Hepatocyte (in vitro differentiated cells): ENCODE data around the gene COG6. TPM values are rescaled to one million over a fixed set of nuclear protein-coding genes. Genes with fewer than 3 reads are reported as not detected.

Source experiments
- DNase-seq: peaks from one replicate; pipeline ENCODE4 v3.0.0-alpha.2; 2016; ENCODE audit warnings: low spot score
- H2AFZ ChIP-seq: fragments of 200-600 bp; sonication (generic); 2 replicates; pipeline ENCODE4 v1.6.0; 2016; ENCODE audit warnings: antibody characterized with exemption, mild to moderate bottlenecking
- H3K27ac ChIP-seq: fragments of 200-600 bp; sonication (generic); 2 replicates; pipeline ENCODE4 v1.5.1; 2016; ENCODE audit warnings: mild to moderate bottlenecking
- H3K27me3 ChIP-seq: fragments of 200-600 bp; sonication (generic); 2 replicates; pipeline ENCODE4 v1.6.1; 2016
- H3K36me3 ChIP-seq: fragments of 200-600 bp; sonication (generic); replicated peaks from 2 replicates; pipeline ENCODE4 v1.5.1; 2016; ENCODE audit warnings: low read depth; ENCODE audit not compliant: insufficient read depth
- H3K4me1 ChIP-seq: fragments of 200-600 bp; sonication (generic); 2 replicates; pipeline ENCODE4 v1.5.1; 2016; ENCODE audit warnings: mild to moderate bottlenecking, moderate library complexity; ENCODE audit not compliant: insufficient read depth
- H3K4me2 ChIP-seq: fragments of 200-600 bp; sonication (generic); 2 replicates; pipeline ENCODE4 v1.6.0; 2016
- H3K4me3 ChIP-seq: fragments of 200-600 bp; sonication (generic); 2 replicates; pipeline ENCODE4 v1.5.1; 2016; ENCODE audit warnings: mild to moderate bottlenecking
- H3K79me2 ChIP-seq: fragments of 200-600 bp; sonication (generic); 2 replicates; pipeline ENCODE4 v1.6.0; 2017; ENCODE audit warnings: mild to moderate bottlenecking
- H3K9me2 ChIP-seq: fragments of 200-600 bp; sonication (generic); replicated peaks from 2 replicates; pipeline ENCODE4 v1.6.0; 2017; ENCODE audit warnings: mild to moderate bottlenecking; ENCODE audit not compliant: insufficient read depth
- H3K9me3 ChIP-seq: fragments of 200-600 bp; sonication (generic); 2 replicates; pipeline ENCODE4 v1.5.1; 2016; ENCODE audit warnings: low read depth, mild to moderate bottlenecking
- H4K20me1 ChIP-seq: fragments of 200-600 bp; sonication (generic); 2 replicates; pipeline ENCODE4 v1.6.0; 2016; ENCODE audit warnings: mild to moderate bottlenecking; ENCODE audit not compliant: insufficient read depth, poor library complexity, severe bottlenecking
- EZH2 ChIP-seq: fragments of 200-600 bp; sonication (generic); IDR thresholded peaks from 2 replicates; pipeline ENCODE4 v1.6.1; 2016; ENCODE audit warnings: antibody characterized with exemption, mild to moderate bottlenecking, borderline replicate concordance
- EZH2phosphoT487 ChIP-seq: fragments of 200-600 bp; sonication (generic); IDR thresholded peaks from one replicate; pipeline ENCODE4 v1.6.1; 2018; ENCODE audit warnings: antibody characterized with exemption, mild to moderate bottlenecking, low read depth, moderate library complexity; ENCODE audit not compliant: unreplicated experiment, severe bottlenecking
- WGBS: methylation state at CpG from one replicate; pipeline ENCODE4 v1.1.6; 2016; ENCODE audit warnings: low lambda C conversion rate; ENCODE audit errors: missing lambda C conversion rate; 5-methylcytosine and 5-hydroxymethylcytosine counted together
- polyA plus RNA-seq: library from polyadenylated mRNA; unstranded; fragments of >200 nt; fragmentation: Nextera tagmentation; extraction: Ambion mirVana; gene quantifications from 2 replicates; pipeline ENCODE4 v1.2.1, GENCODE V29; 2016
- total RNA-seq: library from RNA; depleted of rRNA; stranded (reverse); fragments of >200 nt; gene quantifications from 2 replicates; pipeline ENCODE4 v1.2.3, GENCODE V29; 2014
- TF ChIP-seq, protein P1 (sequence below): fragments of 200-600 bp; sonication (generic); IDR thresholded peaks from 2 replicates; pipeline ENCODE4 v1.5.1; 2016; ENCODE audit warnings: antibody characterized with exemption, mild to moderate bottlenecking; ENCODE audit not compliant: poor library complexity

Gene COG6
- total and polyA plus RNA-seq, 2 experiments from 2014 or later: 25.3 to 37.3 TPM

DNA sequence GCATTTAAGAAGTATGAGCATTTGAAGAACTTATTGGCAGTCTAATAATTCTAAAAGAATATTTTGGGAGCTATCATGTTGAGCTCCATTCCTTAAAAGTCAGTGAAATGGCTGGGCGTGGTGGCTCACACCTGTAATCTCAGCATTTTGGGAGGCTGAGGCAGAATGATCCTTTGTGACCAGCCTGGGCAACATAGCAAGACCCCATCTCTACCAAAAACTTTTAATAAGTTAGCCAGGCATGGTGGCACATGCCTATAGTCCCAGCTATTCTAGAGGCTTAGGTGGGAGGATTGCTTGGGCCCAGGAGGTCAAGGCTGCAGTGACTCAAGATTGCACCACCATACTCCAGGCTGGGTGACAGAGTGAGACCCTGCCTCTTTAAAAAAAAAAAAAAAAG is 8.0 kb downstream of the COG6 start:
- DNase-seq: no peak
- no peak overlapping the region for H3K4me3 ChIP-seq
- H3K27me3 ChIP-seq: no peaks in the 10 kb centered on the region
- H2AFZ ChIP-seq: no peak overlapping the region
- H3K9me2 ChIP-seq: no peaks in the 10 kb centered on the region
- 92% methylated on average over 1 of the region's 1 CpG for WGBS
- peaks cover 12% of the 10 kb centered on the region for H3K79me2 ChIP-seq
- no peak for TF ChIP-seq EZH2phosphoT487
- no peaks in the 10 kb centered on the region for H3K36me3 ChIP-seq
- H3K4me1 ChIP-seq: no peaks in the 10 kb centered on the region
- no peak overlapping the region for H3K4me2 ChIP-seq
- peaks cover 3% of the 10 kb centered on the region for H4K20me1 ChIP-seq
- H3K27ac ChIP-seq: no peak overlapping the region
- H3K9me3 ChIP-seq: no peaks in the 10 kb centered on the region

GRCh38 chr13:39663958-39664357 is 8.5 kb downstream of the COG6 start:
- Histone ChIP-seq H3K9me3 (no peaks in the 10 kb centered on the region), H3K27me3 (no peaks in the 10 kb centered on the region), H3K79me2 (peaks cover 8% of the 10 kb centered on the region), H3K4me3 (no peak overlapping the region), H3K36me3 (no peaks in the 10 kb centered on the region), H4K20me1 (peaks cover 3% of the 10 kb centered on the region), H3K27ac (no peak overlapping the region), H3K4me2 (no peak overlapping the region), H3K4me1 (no peaks in the 10 kb centered on the region), H3K9me2 (no peaks in the 10 kb centered on the region), H2AFZ (no peak overlapping the region)
- DNase-seq: no peak
- TF ChIP-seq EZH2: no peak
- TF ChIP-seq, protein P1, sequence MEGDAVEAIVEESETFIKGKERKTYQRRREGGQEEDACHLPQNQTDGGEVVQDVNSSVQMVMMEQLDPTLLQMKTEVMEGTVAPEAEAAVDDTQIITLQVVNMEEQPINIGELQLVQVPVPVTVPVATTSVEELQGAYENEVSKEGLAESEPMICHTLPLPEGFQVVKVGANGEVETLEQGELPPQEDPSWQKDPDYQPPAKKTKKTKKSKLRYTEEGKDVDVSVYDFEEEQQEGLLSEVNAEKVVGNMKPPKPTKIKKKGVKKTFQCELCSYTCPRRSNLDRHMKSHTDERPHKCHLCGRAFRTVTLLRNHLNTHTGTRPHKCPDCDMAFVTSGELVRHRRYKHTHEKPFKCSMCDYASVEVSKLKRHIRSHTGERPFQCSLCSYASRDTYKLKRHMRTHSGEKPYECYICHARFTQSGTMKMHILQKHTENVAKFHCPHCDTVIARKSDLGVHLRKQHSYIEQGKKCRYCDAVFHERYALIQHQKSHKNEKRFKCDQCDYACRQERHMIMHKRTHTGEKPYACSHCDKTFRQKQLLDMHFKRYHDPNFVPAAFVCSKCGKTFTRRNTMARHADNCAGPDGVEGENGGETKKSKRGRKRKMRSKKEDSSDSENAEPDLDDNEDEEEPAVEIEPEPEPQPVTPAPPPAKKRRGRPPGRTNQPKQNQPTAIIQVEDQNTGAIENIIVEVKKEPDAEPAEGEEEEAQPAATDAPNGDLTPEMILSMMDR: no peak
- WGBS: 75% methylated on average over 2 of the region's 2 CpGs

DNA sequence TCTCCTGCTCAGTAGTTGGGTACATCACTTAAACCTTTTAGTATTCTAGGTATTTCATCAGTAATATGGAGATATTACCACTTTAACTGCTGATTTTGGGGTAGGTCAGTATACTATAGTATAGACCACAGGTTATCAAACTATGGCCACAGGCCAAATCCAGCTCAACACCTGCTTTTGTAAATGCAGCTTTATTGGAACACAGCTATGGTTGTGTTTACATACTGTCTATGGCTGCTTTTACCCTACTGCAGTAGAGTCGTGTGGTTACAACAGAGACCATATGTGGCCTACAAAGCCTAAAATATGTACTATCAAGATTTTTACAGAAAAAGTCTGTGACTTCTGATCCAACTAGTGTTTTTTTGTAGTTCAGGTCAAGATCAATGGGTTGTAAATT is 10.3 kb downstream of the COG6 start:
- DNase-seq: no peak
- WGBS: 81% methylated on average over 1 of the region's 1 CpG
- no peak overlapping the region for H3K4me2 ChIP-seq

DNA sequence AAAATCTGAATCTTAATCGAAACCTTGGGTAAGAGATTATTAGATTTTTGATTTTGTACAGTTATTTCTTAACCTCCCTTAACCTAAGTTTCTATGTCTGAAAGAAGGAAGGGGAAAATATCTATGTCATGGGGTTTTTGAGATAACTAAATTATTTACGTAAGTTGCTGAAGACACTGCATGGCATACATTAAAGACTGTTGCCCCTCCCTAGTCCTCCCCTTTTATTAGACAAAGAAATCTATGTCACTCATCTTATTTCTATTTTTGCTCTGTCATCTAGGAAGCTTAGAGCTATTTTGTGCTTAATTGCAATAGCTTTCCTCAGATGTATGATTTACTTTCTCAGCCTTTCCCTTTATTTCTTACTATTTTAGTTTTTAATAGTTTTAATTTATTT is 15.0 kb downstream of the COG6 start:
- Histone ChIP-seq H3K36me3 (no peaks in the 10 kb centered on the region), H3K27ac (no peak overlapping the region), H3K9me3 (no peaks in the 10 kb centered on the region), H3K4me3 (no peak overlapping the region), H3K79me2 (no peaks in the 10 kb centered on the region), H4K20me1 (no peaks in the 10 kb centered on the region), H3K27me3 (no peaks in the 10 kb centered on the region), H3K4me1 (no peaks in the 10 kb centered on the region), H2AFZ (no peak overlapping the region), H3K4me2 (no peak overlapping the region), H3K9me2 (no peaks in the 10 kb centered on the region)
- 94% methylated on average over 2 of the region's 2 CpGs for WGBS
- no peak for TF ChIP-seq EZH2phosphoT487
- TF ChIP-seq, protein P1: no peak
- no peak for TF ChIP-seq EZH2
- no peak for DNase-seq

More for the DNA sequence above, 10.3 kb downstream of the COG6 start:
- Histone ChIP-seq H3K79me2 (peaks cover 4% of the 10 kb centered on the region), H3K36me3 (no peaks in the 10 kb centered on the region), H4K20me1 (no peaks in the 10 kb centered on the region), H3K27me3 (no peaks in the 10 kb centered on the region), H3K9me2 (no peaks in the 10 kb centered on the region), H2AFZ (no peak overlapping the region), H3K4me1 (no peaks in the 10 kb centered on the region), H3K9me3 (no peaks in the 10 kb centered on the region), H3K27ac (no peak overlapping the region), H3K4me3 (no peak overlapping the region)
- TF ChIP-seq EZH2 (no peak), EZH2phosphoT487 (no peak)
- TF ChIP-seq, protein P1: no peak
